ENCODE measurements around the gene VENTX.
"Not testable (repeated sequence)": the region's sequence is repeated elsewhere in the genome, so short reads cannot be mapped to it uniquely, and the experiment has no call there.

The VENTX gene

GRCh38 chr10:133217800-133218589 lies 19.7 kb upstream of the VENTX start:
- DNase-seq: no peak

- DNase-seq: no peak
Observed at GRCh38 chr10:133218891-133219290, 18.8 kb upstream of the VENTX start.

- DNase-seq: no peak
Observed at GRCh38 chr10:133219782-133220181, 17.9 kb upstream of the VENTX start.

- DNase-seq: no peak
Observed at GRCh38 chr10:133221331-133221730, 16.3 kb upstream of the VENTX start.

GRCh38 chr10:133221756-133222155 lies 15.9 kb upstream of the VENTX start:
- DNase-seq: not testable (repeated sequence)

GRCh38 chr10:133224076-133224475 lies 13.6 kb upstream of the VENTX start:
- no peak for DNase-seq

GRCh38 chr10:133224756-133225372 lies 12.8 kb upstream of the VENTX start:
- no peak for DNase-seq

GRCh38 chr10:133225707-133226191 lies 11.9 kb upstream of the VENTX start:
- DNase-seq: no peak

- DNase-seq: no peak
Observed at GRCh38 chr10:133226251-133226808, 11.3 kb upstream of the VENTX start.

- no peak for DNase-seq
Observed at GRCh38 chr10:133227256-133227655, 10.4 kb upstream of the VENTX start.

- no peak for DNase-seq
Observed at GRCh38 chr10:133229265-133230043, 8.2 kb upstream of the VENTX start.

GRCh38 chr10:133230044-133230361 lies 7.7 kb upstream of the VENTX start, which contains the start of gene UTF1:
UTF1 (plus strand) TSS chr10:133230217; CDS start chr10:133230289, 72 bp downstream.
- no peak for DNase-seq

GRCh38 chr10:133230387-133231195 lies 7.1 kb upstream of the VENTX start:
- DNase-seq: no peak

- no peak for DNase-seq
Observed at GRCh38 chr10:133231244-133231945, 6.3 kb upstream of the VENTX start.

- DNase-seq: no peak
Observed at GRCh38 chr10:133231946-133232574, 5.6 kb upstream of the VENTX start.

GRCh38 chr10:133234796-133235195 lies 2.9 kb upstream of the VENTX start:
- not testable (repeated sequence) for DNase-seq

GRCh38 chr10:133235265-133235855 lies 2.3 kb upstream of the VENTX start:
- DNase-seq: no peak

- no peak for DNase-seq
Observed at GRCh38 chr10:133235932-133236331, 1.7 kb upstream of the VENTX start.

GRCh38 chr10:133236401-133237240 lies 1.0 kb upstream of the VENTX start:
- DNase-seq: no peak

- DNase-seq: no peak
Observed at GRCh38 chr10:133237241-133237587, 441 bp upstream of the VENTX start.

Measured in DMS53 (cell line).